Activated CD8-positive, alpha-beta T cell treated with anti-CD3 and anti-CD28 coated beads for 36 hours (primary cell): ENCODE measurements around the gene CEBPZOS. TPM values are rescaled to one million over a fixed set of nuclear protein-coding genes. Genes with fewer than 3 reads are reported as not detected.

ENCODE experiments used
- ATAC-seq: fragments of 200-7000 bp; cut with Tn5 transposase; one replicate; pipeline ENCODE4 v1.10.0; 2021; ENCODE audit warnings: mild to moderate bottlenecking, moderate library complexity
- CTCF ChIA-PET: fragments of 350-600 bp; sonication (Branson Sonifier 250); formaldehyde crosslinking; loops from one replicate; lab custom pipeline; 2021; ENCODE audit warnings: antibody characterized with exemption; lab: Charles Lee
- POLR2A ChIA-PET: fragments of 350-600 bp; sonication (Branson Sonifier 250); formaldehyde crosslinking; loops from one replicate; lab custom pipeline; 2021; ENCODE audit warnings: antibody characterized with exemption; lab: Charles Lee
- DNase-seq: peaks from one replicate; pipeline ENCODE4 v3.0.0-alpha.2; 2020
- H3K27ac Mint-ChIP-seq: one replicate; pipeline ENCODE4 v1.8.0; 2021; ENCODE audit warnings: mild to moderate bottlenecking, mixed read lengths
- H3K27me3 Mint-ChIP-seq: one replicate; pipeline ENCODE4 v1.8.0; 2021; ENCODE audit warnings: mixed read lengths
- H3K36me3 Mint-ChIP-seq: one replicate; pipeline ENCODE4 v1.8.0; 2021; ENCODE audit warnings: low read depth, mixed read lengths
- H3K4me1 Mint-ChIP-seq: one replicate; pipeline ENCODE4 v1.8.0; 2021; ENCODE audit warnings: low read depth, mixed read lengths
- H3K4me3 Mint-ChIP-seq: one replicate; pipeline ENCODE4 v1.8.0; 2021; ENCODE audit warnings: mild to moderate bottlenecking, moderate library complexity, mixed read lengths
- H3K9me3 Mint-ChIP-seq: one replicate; pipeline ENCODE4 v1.8.0; 2021; ENCODE audit warnings: mixed read lengths
- CTCF ChIP-seq: fragments of 200-600 bp; IDR thresholded peaks from one replicate; pipeline ENCODE4 v1.8.0; 2022; ENCODE audit warnings: antibody characterized with exemption, mild to moderate bottlenecking
- intact Hi-C: fragments of 100-400 bp; cut with micrococcal nuclease; formaldehyde crosslinking; loops from one replicate; pipeline ENCODE4 v1.10.0; 2022
- total RNA-seq, 2 experiments: library from RNA; stranded (reverse); gene quantifications; one replicate each; pipeline ENCODE4 v1.2.3, GENCODE V29; 2021

The CEBPZOS gene
- total RNA-seq, 2 experiments from 2014 or later = 43.7 to 48.4 TPM

GRCh38 chr2:37167636-37168180 is 28.6 kb upstream of the CEBPZOS start:
- no peak overlapping the region for H3K4me3 Mint-ChIP-seq
- H3K9me3 Mint-ChIP-seq = peaks cover 14% of the 10 kb centered on the region
- ChIA-PET CTCF (interaction anchor here (0.8 to 3.0 kb wide), 16 partner anchors 8 to 709 kb away, joined by 3 to 22 read pairs (median 4); partner anchors contain the start of gene EIF2AK2), POLR2A (interaction anchor here (1.0 kb wide), 1 partner anchor 11 kb away, joined by 3 read pairs; the partner anchor contains the start of gene EIF2AK2)
- intact Hi-C loops = no loop called here
- TF ChIP-seq CTCF = no peak
- no peaks in the 10 kb centered on the region for H3K27me3 Mint-ChIP-seq
- H3K27ac Mint-ChIP-seq = no peak overlapping the region
- peaks cover 4% of the 10 kb centered on the region for H3K36me3 Mint-ChIP-seq
- no peaks in the 10 kb centered on the region for H3K4me1 Mint-ChIP-seq
- no peak for ATAC-seq
- DNase-seq = no peak

DNA sequence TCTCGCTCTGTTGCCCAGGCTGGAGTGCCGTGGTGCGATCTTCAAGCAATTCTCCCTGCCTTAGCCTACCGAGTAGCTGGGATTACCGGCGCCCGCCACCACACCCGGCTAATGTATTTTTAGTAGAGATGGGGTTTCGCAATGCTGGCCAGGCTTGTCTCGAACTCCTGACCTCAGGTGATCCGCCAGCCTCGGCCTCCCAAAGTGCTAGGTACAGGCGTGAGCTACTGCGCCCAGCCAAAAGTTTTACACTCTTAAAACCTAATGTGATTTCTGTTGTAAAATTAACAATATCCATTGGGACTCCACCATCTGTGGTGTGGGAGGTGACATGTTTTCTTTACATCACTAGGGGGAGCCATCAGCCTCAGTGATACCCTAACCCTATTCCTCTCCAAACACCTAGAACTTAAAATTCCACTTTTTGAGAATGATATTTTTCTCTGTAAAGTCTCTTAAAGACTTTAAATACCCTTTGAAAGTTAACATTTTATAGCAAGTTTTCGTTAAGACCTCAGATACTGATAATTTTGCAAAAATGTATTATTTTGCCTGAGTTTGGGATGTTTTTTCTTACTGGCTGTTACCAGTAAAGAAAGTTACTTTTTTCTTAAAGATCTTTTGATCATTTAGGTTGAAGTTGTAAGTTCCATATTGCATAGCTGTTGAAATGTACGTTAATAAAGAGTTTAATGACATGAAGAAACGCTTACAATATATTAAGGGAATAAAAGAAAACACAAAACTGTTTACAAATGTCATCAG is 27.9 kb upstream of the CEBPZOS start:
- peak; percentile 75 for ATAC-seq
- no peak overlapping the region for H3K27ac Mint-ChIP-seq
- peak; percentile 85 for TF ChIP-seq CTCF
- intact Hi-C loops = no loop called here
- POLR2A ChIA-PET = interaction anchor here (2.2 kb wide), 1 partner anchor 12 kb away, joined by 6 read pairs; the partner anchor contains the start of gene EIF2AK2
- no peaks in the 10 kb centered on the region for H3K4me1 Mint-ChIP-seq
- H3K36me3 Mint-ChIP-seq = peaks cover 4% of the 10 kb centered on the region
- peaks cover 14% of the 10 kb centered on the region for H3K9me3 Mint-ChIP-seq
- peak; percentile 47 for DNase-seq
- CTCF ChIA-PET = interaction anchor here (0.7 to 3.0 kb wide), 33 partner anchors 8 to 718 kb away, joined by 3 to 22 read pairs (median 4); partner anchors contain the start of genes CEBPZOS, EIF2AK2 and NDUFAF7
- H3K27me3 Mint-ChIP-seq = no peaks in the 10 kb centered on the region
- H3K4me3 Mint-ChIP-seq = no peak overlapping the region

- ATAC-seq (no peak), DNase-seq (no peak)
- Mint-ChIP-seq H3K4me1 (no peaks in the 10 kb centered on the region), H3K4me3 (no peak overlapping the region), H3K27me3 (no peaks in the 10 kb centered on the region), H3K36me3 (no peaks in the 10 kb centered on the region), H3K9me3 (no peaks in the 10 kb centered on the region), H3K27ac (no peak overlapping the region)
- intact Hi-C loops = no loop called here
- ChIA-PET CTCF (no interaction called here), POLR2A (no interaction called here)
- no peak for TF ChIP-seq CTCF
These were observed 24.7 kb upstream of the CEBPZOS start for GRCh38 chr2:37171624-37171950.

DNA sequence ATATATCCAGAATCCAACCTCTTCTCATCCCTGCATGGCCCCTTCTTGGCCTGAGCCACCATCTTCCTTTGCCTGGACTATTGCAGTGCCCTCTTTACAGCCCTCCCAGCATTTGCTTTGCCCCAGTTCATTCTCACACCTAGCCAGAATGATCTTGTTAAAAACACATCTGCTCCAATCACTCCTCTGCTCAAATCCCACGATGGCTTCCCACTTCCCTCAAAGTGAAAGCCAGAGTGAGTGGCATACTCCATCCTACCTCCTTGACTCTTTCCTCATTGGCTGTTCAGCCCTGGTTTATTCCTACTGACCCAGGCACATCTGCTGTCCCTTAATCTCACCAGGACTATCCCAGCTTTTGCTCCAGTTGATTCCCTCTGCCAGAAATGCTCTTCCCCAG is 22.6 kb upstream of the CEBPZOS start:
- TF ChIP-seq CTCF = no peak
- ATAC-seq (no peak), DNase-seq (no peak)
- no peaks in the 10 kb centered on the region for H3K36me3 Mint-ChIP-seq
- no peaks in the 10 kb centered on the region for H3K27me3 Mint-ChIP-seq
- ChIA-PET POLR2A (no interaction called here), CTCF (no interaction called here)
- H3K27ac Mint-ChIP-seq = no peak overlapping the region
- H3K4me1 Mint-ChIP-seq = no peaks in the 10 kb centered on the region
- no peaks in the 10 kb centered on the region for H3K9me3 Mint-ChIP-seq
- intact Hi-C loops = no loop called here
- H3K4me3 Mint-ChIP-seq = no peak overlapping the region
